ENCODE results near the gene CX3CR1.
"Not testable (repeated sequence)": the region's sequence is repeated elsewhere in the genome, so short reads cannot be mapped to it uniquely, and the experiment has no call there.

CX3CR1 gene

GRCh38 chr3:39264053-39264452 lies 15.8 kb downstream of the CX3CR1 start:
- DNase-seq: peak; percentile 41

GRCh38 chr3:39263576-39263975 lies 16.3 kb downstream of the CX3CR1 start:
- DNase-seq: peak; percentile 68

- DNase-seq: no peak
Observed at GRCh38 chr3:39262846-39263245, 17.0 kb downstream of the CX3CR1 start.

GRCh38 chr3:39261726-39262125 lies 18.1 kb downstream of the CX3CR1 start:
- no peak for DNase-seq

- peak; percentile 99 for DNase-seq
Observed at GRCh38 chr3:39260957-39261356, 18.9 kb downstream of the CX3CR1 start.

- DNase-seq: no peak
Observed at GRCh38 chr3:39260318-39260717, 19.5 kb downstream of the CX3CR1 start.

- peak; percentile 87 for DNase-seq
Observed at GRCh38 chr3:39255503-39256325, 24.1 kb downstream of the CX3CR1 start.

- no peak for DNase-seq
Observed at GRCh38 chr3:39254806-39255449, 24.9 kb downstream of the CX3CR1 start.

- DNase-seq: no peak
Observed at GRCh38 chr3:39251576-39251975, 28.3 kb downstream of the CX3CR1 start.

- DNase-seq: peak; percentile 77
Observed at GRCh38 chr3:39250116-39250747, 29.6 kb downstream of the CX3CR1 start.

GRCh38 chr3:39249453-39250115 lies 30.3 kb downstream of the CX3CR1 start:
- no peak for DNase-seq

- DNase-seq: no peak
Observed at GRCh38 chr3:39241561-39241960, 38.3 kb downstream of the CX3CR1 start.

GRCh38 chr3:39237027-39237426 lies 42.8 kb downstream of the CX3CR1 start:
- no peak for DNase-seq

GRCh38 chr3:39234651-39235050 lies 45.2 kb downstream of the CX3CR1 start:
- DNase-seq: peak; percentile 50

- DNase-seq: peak; percentile 56
Observed at GRCh38 chr3:39232859-39233258, 47.0 kb downstream of the CX3CR1 start.

GRCh38 chr3:39230453-39230852 lies 49.4 kb downstream of the CX3CR1 start:
- no peak for DNase-seq

- DNase-seq: no peak
Observed at GRCh38 chr3:39228496-39228895, 51.3 kb downstream of the CX3CR1 start.

GRCh38 chr3:39227596-39227995 lies 52.2 kb downstream of the CX3CR1 start:
- not testable (repeated sequence) for DNase-seq

- peak; percentile 57 for DNase-seq
Observed at GRCh38 chr3:39226106-39226741, 53.6 kb downstream of the CX3CR1 start.

- DNase-seq: no peak
Observed at GRCh38 chr3:39224288-39224687, 55.5 kb downstream of the CX3CR1 start.

GRCh38 chr3:39222939-39223338 lies 56.9 kb downstream of the CX3CR1 start:
- no peak for DNase-seq

- DNase-seq: peak; percentile 40
Observed at GRCh38 chr3:39222462-39222861, 57.4 kb downstream of the CX3CR1 start.

GRCh38 chr3:39221141-39221530 lies 58.7 kb downstream of the CX3CR1 start:
- no peak for DNase-seq

Data from hematopoietic multipotent progenitor cell treated with erythropoietin and hydrocortisone succinate and interleukin-3 and kit ligand, for 4 days (in vitro differentiated cells).